A673 (cell line): Measurements from ENCODE around the gene TECPR1. TPM values are rescaled to one million over a fixed set of nuclear protein-coding genes. Genes with fewer than 3 reads are reported as not detected.

ENCODE experiments used
- BruUV-seq: library from RNA; stranded (reverse); fragments of 400-500 nt; replicated peaks from 2 replicates; lab custom pipeline; 2021; lab: Mats Ljungman, UMichigan
- CTCF ChIA-PET: fragments of 300-600 bp; sonication (Branson Sonifier 250); formaldehyde crosslinking; loops from one replicate; lab custom pipeline; 2022; ENCODE audit warnings: antibody characterized with exemption; lab: Charles Lee
- POLR2A ChIA-PET: fragments of 300-600 bp; sonication (Branson Sonifier 250); formaldehyde crosslinking; loops from one replicate; lab custom pipeline; 2022; ENCODE audit warnings: antibody characterized with exemption; ENCODE audit not compliant: low non-redundant PET; lab: Charles Lee
- DNase-seq: peaks from one replicate; pipeline ENCODE4 v3.0.0-alpha.2; 2015; ENCODE audit warnings: low spot score
- H3K27ac ChIP-seq: fragments of 200-600 bp; sonication (generic); 2 replicates; pipeline ENCODE4 v1.5.1; 2016; ENCODE audit warnings: mixed run types, low read depth, mild to moderate bottlenecking, mixed read lengths, antibody characterized with exemption, low read length; ENCODE audit not compliant: poor library complexity, severe bottlenecking
- H3K27me3 ChIP-seq: fragments of 200-600 bp; sonication (generic); replicated peaks from 2 replicates; pipeline ENCODE4 v1.6.1; 2017; ENCODE audit warnings: mixed run types, low read depth, mild to moderate bottlenecking, mixed read lengths, antibody characterized with exemption, low read length; ENCODE audit not compliant: insufficient read depth, poor library complexity
- H3K36me3 ChIP-seq: fragments of 200-600 bp; sonication (generic); 2 replicates; pipeline ENCODE4 v1.6.1; 2016; ENCODE audit warnings: mixed run types, mild to moderate bottlenecking, mixed read lengths, antibody characterized with exemption, low read length; ENCODE audit not compliant: insufficient read depth, poor library complexity, severe bottlenecking
- H3K4me1 ChIP-seq: fragments of 200-600 bp; sonication (generic); 2 replicates; pipeline ENCODE4 v1.6.1; 2017; ENCODE audit warnings: mixed run types, mild to moderate bottlenecking, mixed read lengths, antibody characterized with exemption, low read length; ENCODE audit not compliant: insufficient read depth, poor library complexity, severe bottlenecking
- H3K4me3 ChIP-seq: fragments of 200-600 bp; sonication (generic); 2 replicates; pipeline ENCODE4 v1.5.1; 2016; ENCODE audit warnings: low read depth, mixed run types, mild to moderate bottlenecking, mixed read lengths, low read length; ENCODE audit not compliant: poor library complexity, severe bottlenecking
- H3K9me3 ChIP-seq: fragments of 200-600 bp; sonication (generic); 2 replicates; pipeline ENCODE4 v1.6.1; 2016; ENCODE audit warnings: mixed run types, low read depth, mild to moderate bottlenecking, mixed read lengths, antibody characterized with exemption, low read length; ENCODE audit not compliant: poor library complexity, severe bottlenecking
- CTCF ChIP-seq: fragments of 300-800, 200-600 bp; sonication (generic); conservative IDR thresholded peaks from 2 replicates; pipeline ENCODE4 v1.5.1; 2017; ENCODE audit warnings: low read depth, mild to moderate bottlenecking, antibody characterized with exemption, low read length, moderate library complexity, mixed read lengths
- EZH2 ChIP-seq: fragments of 200-600 bp; sonication (generic); IDR thresholded peaks from 2 replicates; pipeline ENCODE4 v1.6.1; 2017; ENCODE audit warnings: borderline replicate concordance, low read depth, mild to moderate bottlenecking, mixed read lengths, antibody characterized with exemption, low read length; ENCODE audit not compliant: poor library complexity, severe bottlenecking
- intact Hi-C: fragments of 100-400 bp; cut with micrococcal nuclease; formaldehyde crosslinking; loops from one replicate; pipeline ENCODE4 v1.10.0; 2022; ENCODE audit not compliant: unreplicated experiment
- total RNA-seq: library from RNA; stranded (reverse); gene quantifications from 2 replicates; pipeline ENCODE4 v1.2.3, GENCODE V29; 2021

The TECPR1 gene
- total RNA-seq, 1 experiment from 2014 or later: 25.9 TPM

- Histone ChIP-seq H3K27ac (no peak overlapping the region), H3K9me3 (no peaks in the 10 kb centered on the region), H3K27me3 (no peaks in the 10 kb centered on the region), H3K4me3 (no peak overlapping the region), H3K4me1 (no peaks in the 10 kb centered on the region), H3K36me3 (no peaks in the 10 kb centered on the region)
- no peak for DNase-seq
- TF ChIP-seq EZH2 (no peak), CTCF (no peak)
- intact Hi-C loops: no loop called here
- no TSS peak for BruUV-seq
- ChIA-PET CTCF (no interaction called here), POLR2A (no interaction called here)
These were observed 81.1 kb downstream of the TECPR1 start for GRCh38 chr7:98170966-98171365.

- H3K9me3 ChIP-seq: no peaks in the 10 kb centered on the region
- DNase-seq: no peak
- H3K27me3 ChIP-seq: no peaks in the 10 kb centered on the region
- H3K36me3 ChIP-seq: no peaks in the 10 kb centered on the region
- no peak overlapping the region for H3K27ac ChIP-seq
- POLR2A ChIA-PET: no interaction called here
- intact Hi-C loops: loop anchor here (1.0 kb wide), 2 partner anchors 63 to 148 kb away; partner anchors contain the start of gene LMTK2
- H3K4me3 ChIP-seq: no peak overlapping the region
- CTCF ChIA-PET: interaction anchor here (0.6 to 4.3 kb wide), 7 partner anchors 9 to 151 kb away, joined by 3 to 86 read pairs (median 4); no protein-coding TSS in a partner anchor
- TF ChIP-seq EZH2 (no peak), CTCF (no peak; the same call in 1 of the 2 replicates)
- no TSS peak for BruUV-seq
- H3K4me1 ChIP-seq: no peaks in the 10 kb centered on the region
These were observed 83.0 kb downstream of the TECPR1 start for GRCh38 chr7:98168904-98169621.

GRCh38 chr7:98168181-98168903 is 83.7 kb downstream of the TECPR1 start:
- no peaks in the 10 kb centered on the region for H3K4me1 ChIP-seq
- peak; percentile 52 for DNase-seq
- TF ChIP-seq CTCF (peak; percentile 84), EZH2 (no peak)
- H3K27me3 ChIP-seq: no peaks in the 10 kb centered on the region
- H3K36me3 ChIP-seq: no peaks in the 10 kb centered on the region
- no peak overlapping the region for H3K4me3 ChIP-seq
- ChIA-PET POLR2A (no interaction called here), CTCF (interaction anchor here (0.6 to 4.3 kb wide), 7 partner anchors 9 to 151 kb away, joined by 3 to 86 read pairs (median 4); no protein-coding TSS in a partner anchor)
- no peak overlapping the region for H3K27ac ChIP-seq
- BruUV-seq: no TSS peak
- intact Hi-C loops: loop anchor here (1.0 kb wide), 2 partner anchors 62 to 147 kb away; partner anchors contain the start of gene LMTK2
- H3K9me3 ChIP-seq: no peaks in the 10 kb centered on the region
